OCI-M2 (cell line): ENCODE results near the gene INPP5E.

Source experiments
- DNase-seq: peaks from one replicate; lab custom pipeline; 2025; ENCODE audit not compliant: unreplicated experiment; lab: John Stamatoyannopoulos, UW

Gene INPP5E, protein sequence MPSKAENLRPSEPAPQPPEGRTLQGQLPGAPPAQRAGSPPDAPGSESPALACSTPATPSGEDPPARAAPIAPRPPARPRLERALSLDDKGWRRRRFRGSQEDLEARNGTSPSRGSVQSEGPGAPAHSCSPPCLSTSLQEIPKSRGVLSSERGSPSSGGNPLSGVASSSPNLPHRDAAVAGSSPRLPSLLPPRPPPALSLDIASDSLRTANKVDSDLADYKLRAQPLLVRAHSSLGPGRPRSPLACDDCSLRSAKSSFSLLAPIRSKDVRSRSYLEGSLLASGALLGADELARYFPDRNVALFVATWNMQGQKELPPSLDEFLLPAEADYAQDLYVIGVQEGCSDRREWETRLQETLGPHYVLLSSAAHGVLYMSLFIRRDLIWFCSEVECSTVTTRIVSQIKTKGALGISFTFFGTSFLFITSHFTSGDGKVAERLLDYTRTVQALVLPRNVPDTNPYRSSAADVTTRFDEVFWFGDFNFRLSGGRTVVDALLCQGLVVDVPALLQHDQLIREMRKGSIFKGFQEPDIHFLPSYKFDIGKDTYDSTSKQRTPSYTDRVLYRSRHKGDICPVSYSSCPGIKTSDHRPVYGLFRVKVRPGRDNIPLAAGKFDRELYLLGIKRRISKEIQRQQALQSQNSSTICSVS

DNA sequence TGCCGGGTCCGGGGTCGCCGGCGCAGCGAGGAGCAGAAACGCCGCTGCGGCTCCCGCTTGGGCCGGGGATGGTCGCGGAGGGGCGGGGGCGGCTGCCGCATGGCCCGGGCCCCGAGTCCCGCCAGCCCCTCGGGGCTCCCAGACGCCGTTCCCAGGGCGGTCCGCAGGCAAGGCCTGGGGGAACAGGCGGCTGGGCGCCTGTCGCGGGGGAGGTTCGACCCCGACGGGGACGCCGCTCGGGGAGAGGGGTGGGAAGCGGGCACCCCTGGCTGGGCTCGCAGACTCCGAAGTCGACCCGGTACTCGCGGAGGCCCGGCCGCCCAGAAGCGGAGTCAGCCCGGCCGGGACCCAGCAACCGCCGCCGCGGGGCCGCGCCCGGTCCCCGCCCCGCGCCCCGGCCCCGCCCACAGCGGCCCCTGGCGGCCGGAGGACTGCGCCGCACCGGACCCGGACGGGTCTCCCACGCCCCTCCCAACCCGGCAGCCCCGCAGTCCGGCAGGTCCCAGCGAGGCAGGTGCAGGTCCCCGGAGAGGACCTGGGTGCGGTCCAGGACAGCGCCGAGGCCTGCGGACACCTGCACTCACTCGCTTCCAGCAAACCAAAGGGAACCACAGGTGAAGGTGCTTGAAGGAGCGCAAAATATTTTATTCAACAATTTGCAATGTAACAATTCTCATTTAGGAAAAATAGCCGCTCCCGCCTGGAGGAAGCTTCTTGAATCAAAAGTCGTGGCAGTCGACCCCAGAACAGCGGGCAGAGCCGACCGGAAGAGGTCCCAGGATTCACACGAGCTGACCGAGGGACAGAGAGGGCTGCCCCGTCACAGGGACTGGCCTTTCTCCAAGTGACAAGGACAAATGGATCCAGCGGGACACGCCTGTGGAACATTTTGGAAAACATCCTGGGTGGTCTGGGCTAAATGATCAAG is at the start of gene INPP5E:
Gene INPP5E (minus strand): TSS at position 365 of the 928 bp plus-strand sequence. CDS start 426 bp downstream, outside the sequence.
- DNase-seq = no peak

DNA sequence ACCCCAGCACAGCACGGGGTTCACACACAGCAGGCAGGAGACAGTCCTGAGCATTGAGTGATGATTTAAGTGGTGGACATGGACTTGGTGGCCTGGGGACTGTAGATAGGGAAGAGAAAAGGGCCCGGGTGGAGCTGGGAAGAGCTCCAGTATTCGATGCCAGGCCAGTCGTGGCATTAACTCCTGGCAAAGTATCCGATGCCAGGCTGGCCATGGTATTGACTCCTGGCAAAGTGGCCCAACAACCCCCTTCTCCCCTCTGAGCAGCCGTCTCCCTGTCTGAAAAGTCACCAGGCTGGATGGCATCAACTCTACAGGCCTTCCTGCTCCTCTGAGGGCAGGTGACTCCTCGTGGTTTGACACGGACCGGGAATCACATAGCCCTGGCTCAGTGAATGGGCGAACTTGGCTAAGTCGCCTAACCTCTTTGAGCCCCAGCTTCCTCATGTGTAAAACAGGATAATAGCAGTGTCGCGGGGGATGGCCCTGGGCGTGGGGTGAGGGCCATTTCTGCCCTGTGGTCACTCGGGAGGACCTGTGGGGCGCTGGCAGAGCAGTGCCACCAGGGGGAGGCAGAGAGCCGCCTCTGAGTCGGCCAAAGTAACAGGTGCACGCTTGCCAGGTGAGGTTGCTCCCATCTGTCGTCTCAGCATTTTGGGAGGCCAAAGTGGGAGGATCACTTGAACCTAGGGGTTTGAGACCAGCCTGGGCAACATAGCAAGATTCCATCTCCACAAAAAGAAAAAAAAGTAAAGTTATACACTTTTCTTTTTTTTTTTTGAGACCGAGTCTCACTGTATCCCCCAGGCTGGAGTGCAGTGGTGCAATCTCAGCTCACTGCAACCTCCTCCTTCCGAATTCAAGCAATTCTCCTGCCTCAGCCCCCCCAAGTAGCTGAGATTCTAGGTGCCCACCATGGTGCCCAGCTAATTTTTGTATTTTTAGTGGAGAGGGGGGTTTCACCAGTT is 48.9 kb upstream of the INPP5E start:
- no peak for DNase-seq

DNA sequence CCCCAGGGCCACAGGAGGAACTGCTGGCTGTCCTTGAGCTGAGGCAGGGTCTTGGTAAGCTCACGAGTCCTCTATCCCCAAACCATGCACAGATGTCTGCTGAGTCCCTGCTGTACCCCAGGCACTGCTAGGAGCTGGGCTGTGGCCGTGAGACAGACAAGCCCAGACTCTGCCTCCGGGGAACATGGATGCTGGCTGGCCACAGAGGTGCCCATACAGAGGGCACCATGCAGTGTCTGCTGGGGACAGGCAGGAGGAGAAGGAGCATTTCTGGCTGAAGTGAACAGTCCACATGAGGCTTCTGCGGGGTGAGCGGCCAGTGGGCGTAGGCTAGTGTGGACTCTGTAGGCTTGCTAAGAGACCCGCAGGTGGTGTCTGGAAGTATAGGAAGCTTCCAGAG is 48.0 kb upstream of the INPP5E start:
- DNase-seq = no peak

DNA sequence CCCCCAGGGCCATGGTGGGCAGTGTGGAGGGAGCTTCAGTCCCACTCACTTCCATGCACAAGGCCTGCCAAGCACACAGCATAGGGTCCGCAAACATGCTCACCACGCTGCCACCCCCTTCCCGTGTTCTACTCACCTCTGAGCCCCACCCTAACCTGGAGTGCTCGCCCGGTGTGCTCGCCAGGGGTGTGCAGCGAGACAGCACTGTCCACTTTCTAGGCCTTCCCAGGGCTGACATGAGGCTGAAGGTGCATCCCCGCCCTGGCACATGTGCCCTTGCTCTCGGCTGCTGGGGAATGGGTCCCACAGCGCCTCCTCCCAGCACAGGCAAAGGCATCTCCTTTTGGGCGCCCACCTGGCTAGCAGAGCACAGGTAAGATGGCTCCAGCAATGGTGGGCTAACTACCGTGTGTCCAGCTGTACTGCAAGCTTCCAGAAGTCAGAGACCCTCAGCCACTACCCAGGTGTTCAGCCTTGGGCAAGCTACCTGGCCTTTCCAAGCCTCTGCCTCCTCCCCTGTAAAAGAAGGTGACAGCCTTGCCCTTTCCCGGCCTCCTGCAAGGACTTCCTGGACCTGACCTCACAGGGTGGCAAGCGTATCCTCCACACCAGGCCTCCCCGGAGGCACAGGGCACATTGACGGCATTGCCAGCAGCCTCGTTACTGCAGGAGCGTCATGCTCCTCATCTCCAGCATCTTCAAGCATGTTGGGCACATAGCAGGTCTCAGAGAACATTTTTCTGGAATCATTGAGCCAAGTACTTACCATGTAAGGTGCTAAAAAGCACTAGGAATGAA is 47.4 kb upstream of the INPP5E start:
- no peak for DNase-seq

DNA sequence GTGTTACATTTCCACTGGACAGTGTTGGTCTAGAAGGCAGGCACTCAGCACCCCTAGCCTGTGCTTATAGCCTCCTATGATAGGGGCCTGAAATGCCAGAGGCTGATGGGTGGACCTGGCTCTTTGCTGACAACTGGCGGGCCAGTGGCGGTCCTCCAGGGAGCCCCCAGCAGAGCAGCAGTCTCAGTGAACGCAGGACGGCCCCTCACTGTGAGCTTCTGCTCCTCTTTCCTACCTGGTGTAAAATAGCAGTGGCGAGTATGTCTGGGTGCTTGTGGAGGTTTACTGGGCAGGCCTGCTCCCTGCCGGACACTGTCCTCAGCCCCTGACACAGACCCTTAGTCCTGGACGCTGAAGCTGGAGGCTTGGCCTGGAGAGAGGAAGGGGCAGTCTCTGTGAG is 46.5 kb upstream of the INPP5E start:
- no peak for DNase-seq

DNA sequence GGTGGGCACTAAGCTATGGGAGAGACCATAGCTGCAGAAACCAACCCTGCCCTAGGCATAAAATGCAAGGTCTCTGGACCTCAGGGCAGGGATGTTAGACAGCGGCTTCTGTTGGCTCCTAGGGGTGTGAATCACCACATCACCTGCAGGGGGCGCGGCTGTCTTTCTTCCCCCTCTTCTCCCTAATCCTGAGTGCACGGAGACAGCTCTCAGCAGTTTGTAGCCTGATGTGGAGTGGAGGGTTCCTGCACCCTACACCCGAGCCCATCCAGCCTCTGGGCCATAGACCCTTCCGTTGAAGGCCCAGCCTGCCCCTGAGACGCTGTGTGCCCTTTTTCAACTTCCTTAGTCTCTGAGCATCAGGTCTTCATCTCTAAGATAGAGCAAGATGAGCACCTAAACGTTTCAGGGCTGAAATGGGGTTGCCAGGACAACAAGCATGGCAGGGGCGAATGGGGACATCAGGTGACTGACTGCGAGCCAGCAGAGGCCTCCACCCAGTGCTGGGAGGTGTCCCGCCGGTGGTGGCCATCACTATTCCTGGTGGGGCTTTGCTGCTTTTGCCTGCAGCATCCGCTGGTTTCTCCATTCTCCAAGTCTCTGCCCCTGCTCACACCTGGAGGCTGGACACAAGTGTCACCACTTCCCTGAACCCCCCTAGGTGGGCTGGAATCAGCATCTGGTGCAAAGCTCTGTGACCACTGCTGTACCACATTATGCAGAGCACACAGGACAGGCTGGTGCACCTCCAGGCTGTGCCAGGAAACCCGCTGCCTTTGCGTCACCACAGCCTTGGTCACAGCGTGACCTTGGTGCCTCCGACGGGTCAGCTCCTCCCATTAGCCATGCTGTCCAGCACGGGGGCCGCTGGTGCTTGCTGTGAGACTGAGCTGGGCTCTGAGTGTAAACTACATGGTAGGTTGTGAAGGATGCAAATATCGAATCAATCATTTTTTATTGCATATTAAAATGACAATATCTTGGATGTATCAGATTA is 45.7 kb upstream of the INPP5E start:
- DNase-seq = peak; percentile 28

DNA sequence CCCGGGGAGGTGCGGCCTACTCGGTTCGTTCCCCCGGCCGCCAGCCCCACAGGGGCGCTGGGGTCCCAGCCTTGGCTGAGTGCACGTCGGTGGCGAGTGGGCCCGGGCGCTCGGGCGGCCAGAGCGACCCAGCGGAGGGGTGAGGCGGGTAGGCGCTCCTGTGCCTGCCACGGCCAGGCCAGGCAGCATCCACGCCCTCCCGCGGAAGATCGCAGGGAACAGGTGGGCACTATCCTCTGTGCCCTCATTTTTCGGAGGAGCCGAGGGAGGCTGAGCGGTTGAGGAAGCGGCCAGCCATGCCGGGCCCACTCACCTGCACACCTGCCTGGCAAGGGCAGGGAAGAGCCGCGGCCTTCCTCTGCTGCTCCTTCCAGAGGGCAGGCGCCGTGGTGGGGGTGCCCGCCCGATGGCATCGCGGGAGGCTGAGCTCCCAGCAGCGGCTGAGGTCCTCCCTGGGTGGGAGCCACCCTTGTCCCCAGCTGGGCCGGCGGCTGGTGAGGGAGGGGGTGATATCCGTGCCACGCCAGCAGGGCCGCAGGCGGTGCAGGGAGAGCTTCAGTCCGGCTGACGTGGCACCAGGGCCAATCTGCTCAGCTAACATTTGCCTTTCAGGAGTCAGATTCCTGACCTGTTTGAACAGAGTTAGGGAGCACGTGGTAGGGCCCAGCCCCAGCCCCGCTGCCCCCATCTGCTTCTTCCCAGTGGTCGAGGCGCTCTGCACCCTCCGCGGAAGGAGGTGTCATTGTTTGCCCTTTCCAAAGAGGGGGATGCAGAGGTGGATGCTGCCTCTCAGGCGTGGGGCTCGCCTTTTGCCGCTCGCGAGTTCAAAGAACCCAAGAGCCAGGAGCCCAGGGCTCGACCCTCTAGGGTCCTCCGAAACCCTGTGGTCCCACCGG is 44.8 kb upstream of the INPP5E start:
- no peak for DNase-seq

DNA sequence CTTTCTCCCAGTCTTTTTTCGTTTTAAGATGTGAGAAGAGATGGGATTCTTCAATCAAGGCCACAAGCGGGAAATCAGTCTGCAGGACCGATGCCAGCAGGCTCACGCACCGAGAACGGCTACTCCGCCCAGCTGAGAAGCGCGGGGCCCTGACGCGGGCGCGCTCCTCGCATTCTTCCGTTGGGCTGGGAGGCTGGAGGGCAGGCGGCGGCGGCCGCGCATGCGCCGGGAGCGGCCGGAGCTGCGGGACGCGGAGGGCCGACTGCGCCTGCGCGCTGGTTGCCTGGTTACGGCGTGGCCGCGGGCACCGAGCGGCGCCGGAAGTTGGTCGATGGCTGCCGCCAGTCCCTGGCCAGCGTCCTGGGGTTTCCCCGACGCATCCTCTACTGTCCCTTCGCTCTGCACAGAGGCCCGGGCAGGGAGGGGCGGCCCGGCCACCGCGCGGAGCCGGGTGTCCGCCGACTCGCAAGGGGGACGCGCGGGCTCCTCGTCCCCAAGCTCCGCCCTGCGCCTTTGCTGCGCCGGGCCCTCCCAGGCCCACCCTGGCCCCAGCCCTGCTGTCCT is 44.0 kb upstream of the INPP5E start:
- DNase-seq = peak; percentile 6

DNA sequence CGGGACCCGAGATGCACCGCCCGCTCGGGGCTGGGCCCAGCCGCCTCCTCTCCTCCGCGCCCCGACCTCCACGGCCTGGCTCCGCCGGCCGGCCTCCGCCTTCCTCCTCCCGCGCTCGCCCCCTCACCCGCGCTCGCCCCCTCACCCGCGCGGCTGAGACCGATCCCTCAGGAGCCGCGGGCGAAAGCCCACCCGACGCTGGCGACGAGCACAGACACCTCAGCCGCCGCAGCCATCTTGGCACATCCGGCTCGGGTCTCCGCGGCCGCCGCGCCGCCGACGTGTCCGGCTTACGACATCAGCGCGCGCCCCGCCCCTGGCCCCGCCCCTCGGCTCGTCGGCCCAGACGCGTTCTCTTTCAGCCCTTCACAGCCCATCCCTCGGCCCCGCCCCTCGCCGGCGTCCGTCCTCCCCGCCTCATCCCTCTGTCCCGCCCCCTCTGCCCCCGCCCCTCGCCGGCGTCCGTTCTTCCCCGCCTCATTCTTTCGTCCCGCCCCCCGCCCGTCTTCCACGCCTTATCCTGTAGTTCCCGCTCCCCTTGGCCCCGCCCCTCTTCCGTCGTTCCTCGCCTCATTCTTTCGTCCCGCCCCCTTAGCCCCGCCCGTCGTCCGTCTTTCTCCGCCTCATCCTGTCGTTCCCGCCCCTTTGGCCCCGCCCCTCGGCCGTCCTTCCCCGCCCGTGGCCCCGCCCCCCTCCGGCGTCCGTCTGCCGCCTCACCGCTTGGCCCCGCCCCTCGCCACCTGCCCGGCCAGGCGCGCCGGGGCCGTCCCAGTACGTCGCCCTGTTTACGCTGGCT is 43.3 kb upstream of the INPP5E start, which contains the start of gene SEC16A:
Gene SEC16A (minus strand): TSS at position 248 of the 796 bp plus-strand sequence. CDS start 5,425 bp downstream, outside the sequence.
- DNase-seq = peak; percentile 64

DNA sequence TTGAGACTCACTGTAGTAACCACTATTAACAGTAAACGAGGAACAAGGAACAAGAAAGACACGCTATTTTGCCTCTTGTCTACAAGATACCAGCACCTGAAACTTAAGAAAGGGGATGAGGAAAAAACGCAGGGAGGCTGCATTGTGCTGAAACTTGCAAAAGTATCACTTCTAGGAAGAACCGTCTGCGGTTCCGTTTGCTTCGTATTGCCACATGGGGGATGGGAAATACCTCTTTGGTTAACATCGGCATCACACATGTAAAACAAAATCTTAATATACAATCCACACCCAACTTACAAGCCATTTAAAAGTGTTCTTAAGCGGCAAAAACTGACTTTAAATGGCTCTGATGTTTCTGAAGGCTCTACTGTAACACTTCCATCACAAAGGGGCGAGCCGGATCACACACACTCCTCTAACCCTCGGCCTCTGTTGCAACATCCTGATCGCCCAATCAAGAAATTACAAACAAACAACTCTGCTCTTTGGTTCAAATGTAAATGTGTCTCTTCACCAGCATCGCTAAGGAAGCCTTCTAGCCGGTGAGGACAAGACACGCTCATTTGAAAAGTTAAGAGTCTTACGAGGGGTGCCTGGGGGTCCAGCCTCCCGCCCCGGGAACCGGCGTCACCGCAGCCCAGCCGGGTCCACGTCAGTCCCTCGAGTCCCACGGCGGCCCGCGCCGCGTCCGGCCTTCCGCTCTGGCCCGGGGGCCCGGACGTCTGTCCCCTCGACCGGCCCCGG is 42.6 kb upstream of the INPP5E start:
- no peak for DNase-seq

DNA sequence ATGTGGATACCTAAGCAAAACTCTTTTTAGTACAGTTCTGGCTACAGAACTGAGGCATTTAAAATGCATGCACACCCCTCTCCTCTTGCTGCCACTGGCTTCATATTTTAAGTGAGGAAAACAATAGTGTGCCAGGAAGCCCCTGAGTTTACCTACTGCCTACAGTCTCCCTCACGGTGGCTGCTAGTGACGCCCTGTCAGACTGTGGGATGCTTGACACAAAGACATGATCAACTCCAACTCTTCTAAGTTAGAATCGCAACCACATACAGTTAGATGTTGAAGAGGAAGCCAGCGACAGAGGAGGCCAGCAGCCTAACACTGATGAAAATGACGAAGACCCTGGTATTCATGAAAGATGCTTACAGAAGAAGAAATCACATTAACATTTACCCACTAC is 41.9 kb upstream of the INPP5E start:
- DNase-seq = no peak

DNA sequence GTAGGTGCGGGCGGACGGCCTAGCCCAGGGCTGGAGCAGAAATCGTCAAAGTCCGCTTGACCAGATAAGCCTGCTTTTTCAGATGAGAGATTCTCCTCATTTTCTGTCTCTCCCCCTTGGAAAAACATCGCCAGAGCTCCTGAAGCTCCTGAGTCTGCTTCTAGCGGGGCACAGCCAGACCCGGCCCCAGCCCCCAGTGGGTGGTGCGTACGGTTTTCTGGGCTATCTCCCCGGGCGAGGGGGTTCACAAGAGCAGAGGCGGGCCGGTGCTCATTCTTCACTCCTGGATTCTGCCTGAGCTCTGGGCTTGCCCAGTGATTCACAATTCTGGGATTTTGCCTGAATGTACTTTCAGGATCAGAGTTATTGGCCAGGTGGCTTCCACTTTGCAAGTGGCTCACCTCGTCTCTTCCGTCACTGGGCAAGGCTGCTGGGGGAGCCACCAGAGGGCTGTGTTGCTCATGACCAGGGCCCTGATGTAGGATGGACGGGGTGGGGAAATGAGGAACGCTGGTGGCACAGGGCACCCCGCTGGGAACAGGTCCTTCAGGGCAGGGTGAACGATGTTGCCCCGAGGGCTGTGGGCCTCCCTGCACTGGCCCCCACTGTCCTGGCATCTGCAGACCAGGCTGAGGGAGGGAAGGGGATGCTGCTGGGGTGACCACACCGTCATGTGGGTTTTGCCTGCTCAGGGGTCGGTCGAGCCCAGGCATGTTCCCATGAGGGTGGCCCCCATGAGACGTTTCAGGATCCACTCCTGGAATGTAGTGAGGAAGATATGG is 36.9 kb upstream of the INPP5E start:
- no peak for DNase-seq

DNA sequence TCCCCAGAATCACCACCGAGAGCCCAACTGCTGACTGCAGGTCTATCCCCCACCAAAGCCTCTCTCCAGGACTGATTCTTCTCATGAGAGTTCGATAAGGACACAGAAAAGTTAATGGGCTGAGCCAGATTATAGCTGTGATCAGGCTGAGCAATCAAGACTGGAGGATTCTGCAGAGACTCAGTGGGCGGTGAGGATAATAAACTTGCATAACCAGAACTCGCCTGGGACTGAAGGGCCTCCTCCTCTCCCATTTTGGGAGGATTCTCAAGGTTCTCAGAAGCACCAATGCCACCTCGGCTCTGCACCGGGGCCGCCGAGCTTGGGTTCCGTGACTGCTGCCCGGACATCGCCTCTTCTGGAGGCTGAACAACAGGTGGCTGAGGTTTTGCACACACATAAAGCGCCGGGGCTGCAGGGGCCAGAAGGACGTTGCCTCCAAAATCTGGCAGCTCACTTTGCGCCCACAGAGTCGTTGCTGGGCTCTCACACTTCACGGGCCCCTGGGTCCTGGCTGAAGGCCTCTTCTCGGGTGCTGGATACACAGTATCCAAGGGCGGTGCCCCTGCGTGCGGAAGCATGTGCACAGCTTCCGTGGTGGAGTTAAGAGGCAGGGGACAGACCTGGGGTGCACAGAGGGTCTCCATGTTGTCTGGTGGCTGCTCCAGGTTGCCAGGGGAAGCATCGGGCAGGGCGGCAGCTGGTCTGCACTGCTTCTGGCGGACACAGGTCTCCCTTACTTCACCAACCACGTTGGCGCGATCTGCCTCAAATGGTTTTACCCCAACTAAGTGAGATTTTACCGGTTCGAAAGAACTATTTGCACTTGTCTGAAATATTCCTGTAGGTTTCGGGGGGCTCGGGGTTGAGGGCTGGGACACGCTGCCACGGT is 35.6 kb upstream of the INPP5E start:
- no peak for DNase-seq
